NCI-H748 (cell line): ENCODE results near the gene OST4.

ENCODE experiments used
- DNase-seq: peaks from one replicate; lab custom pipeline; 2025; ENCODE audit not compliant: unreplicated experiment; lab: John Stamatoyannopoulos, UW

Gene OST4

DNA sequence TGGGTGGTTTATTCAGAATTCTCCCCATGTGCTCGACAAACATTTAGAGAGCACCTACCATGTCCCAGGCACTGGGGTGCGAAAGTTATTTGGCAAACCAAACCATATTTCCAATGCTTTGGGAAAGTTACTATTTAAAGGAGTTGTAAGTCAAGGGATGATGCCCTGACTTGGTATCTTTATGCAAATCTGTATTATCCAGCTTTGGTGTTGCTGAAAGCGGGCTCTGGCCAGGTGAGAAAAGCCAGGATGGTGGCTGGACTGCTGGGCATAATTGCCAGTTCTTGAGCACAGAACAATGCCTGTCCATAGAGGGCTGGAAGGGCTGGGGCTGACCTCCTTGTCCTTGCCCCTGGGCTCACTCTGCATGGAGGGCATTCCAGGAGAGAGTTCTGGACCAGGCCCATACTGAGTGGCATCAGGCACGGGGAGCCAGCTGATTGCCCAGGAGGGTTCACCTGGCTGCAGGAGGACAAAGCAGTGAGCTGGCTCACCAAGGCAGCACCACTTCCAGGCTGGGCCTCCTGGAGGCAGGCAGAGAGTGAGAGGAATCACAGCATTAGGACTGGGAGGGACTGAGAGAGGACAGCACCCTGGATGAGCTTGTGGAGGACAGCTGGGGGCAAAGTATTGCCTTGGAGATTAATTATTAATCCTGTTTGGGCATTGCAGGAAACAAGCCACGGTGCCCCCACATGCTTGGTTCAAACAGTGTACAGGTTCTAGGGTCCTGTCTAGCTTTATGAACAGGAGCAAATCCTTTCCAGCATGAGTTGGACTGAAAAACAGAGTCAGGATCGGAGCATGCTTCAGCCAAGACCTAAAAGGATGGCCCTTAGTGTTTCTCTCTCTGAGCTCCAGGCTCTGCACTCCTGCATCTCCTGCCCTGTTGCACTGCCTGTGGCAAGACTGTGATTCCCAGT, 22.2 kb upstream of the OST4 start:
- DNase-seq = no peak

DNA sequence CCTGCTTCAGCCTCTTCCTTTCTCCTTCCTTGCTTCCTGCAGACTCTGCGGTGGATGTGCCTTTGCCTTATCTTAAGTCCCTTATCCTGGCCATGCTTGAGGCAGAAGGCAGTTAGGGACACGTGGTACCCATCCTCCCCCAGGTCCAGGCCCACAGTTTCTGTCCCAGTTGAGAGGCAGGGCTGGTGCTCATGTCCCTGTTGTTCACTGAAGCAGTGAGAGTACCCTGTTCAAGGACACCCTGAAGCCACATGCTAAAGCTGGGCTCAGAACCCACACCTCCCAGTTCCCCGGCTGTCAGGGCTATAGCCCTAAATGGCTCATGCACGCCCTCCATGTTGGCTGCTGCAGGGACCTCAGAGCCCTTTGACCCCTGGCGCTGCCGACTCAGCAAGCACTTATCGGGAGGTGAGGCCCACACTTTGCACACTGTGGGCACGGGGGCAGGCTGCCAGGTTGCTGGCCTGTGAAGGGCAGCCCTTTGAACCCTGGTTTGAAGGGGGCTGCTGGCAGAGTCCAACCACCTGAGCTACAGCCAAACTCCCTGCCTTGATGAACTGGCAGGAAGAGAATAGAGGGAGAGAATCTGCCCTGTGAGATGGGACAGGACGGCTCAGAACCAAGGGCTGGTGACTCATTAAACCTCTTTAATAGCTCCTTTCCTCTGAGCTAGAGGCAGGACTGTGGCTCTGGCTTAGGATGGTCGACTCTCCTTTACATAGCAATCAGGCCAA, 21.4 kb upstream of the OST4 start:
- DNase-seq = no peak

DNA sequence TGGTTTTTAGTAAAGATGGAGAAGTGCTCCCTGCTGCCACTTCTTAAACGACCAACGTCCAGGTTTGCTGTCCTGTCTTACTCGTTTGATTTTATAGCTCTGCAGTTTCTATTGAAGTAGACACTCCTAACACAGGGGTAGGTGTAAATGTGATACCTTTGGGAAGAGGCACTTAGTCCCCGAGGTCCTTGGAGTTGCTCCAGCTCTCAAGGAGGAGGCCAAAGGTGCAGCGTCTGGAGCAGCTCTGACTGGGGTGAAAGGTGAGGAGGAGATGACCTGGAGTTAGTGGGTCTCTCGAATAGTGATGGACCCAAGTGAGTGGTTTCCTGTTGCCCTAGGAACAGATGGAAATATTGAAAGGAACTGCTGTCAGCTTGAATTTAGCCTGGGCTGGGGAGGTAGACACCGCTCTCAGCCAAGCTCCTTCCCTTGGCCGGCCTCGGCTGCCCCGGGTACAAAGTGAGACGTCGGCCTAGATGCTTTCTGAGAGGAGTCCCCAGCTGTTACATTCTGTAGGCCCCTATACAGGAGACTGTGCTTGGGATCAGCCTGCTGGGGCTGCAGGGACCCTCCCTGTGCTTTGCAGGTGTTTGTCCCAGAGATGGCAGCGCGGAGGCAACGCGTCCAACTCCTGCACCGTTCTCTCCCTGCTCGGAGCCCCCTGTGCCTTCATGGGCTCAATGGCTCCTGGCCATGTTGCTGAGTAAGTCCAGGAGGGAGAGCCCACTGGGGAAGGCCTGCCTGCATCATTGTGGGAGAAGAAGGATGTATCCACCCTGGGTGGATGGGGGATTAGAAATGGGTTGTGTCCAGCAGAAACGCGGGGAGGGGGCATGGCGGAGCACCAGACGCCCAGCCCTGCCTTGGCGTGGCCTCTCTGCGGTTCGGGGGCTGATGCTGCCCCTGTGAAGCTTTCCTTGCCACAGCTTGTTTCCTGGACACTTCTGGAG, 20.6 kb upstream of the OST4 start:
- DNase-seq = no peak

DNA sequence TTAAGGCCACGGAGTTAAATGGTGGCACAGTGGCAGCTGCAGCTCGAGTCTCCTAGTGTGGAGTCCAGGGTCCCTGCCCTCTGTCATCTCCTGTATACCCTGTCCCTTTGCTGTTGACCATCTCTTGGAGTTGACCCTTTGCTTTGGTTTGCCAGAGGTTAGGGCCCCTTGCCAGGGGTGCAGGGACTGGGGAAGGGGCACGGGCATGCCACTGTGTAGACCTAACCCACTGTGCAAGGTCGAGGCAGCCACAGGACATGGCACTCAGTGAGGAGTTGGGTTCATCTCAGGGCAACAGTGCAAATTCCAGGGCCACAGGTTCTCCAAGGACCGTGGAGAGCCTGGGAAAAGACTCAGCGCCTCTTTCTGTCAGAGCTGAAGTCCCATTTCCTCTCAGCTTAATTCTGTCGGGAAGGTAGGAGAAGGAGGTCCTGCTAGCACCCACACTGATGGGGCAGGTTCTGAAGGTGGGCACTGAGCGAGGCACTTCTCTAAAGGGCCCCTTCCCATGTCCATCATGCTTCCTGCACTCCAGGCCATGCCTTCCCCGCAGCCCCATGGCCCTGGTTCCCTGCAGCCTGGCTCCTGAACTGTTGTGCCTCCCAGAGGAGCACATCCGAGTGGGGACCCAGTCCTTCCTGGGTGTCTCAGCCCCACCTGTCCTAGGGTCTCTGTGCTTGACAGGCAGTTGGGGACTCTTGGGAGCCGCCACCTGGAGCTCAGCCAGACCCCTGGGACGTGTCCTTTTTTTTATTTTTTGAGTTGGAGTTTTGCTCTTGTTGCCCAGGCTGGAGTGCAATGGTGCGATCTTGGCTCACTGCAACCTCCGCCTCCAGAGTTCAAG, 17.9 kb upstream of the OST4 start:
- DNase-seq = no peak

- DNase-seq = no peak
These were observed 17.2 kb upstream of the OST4 start for GRCh38 chr2:27088634-27089033.

DNA sequence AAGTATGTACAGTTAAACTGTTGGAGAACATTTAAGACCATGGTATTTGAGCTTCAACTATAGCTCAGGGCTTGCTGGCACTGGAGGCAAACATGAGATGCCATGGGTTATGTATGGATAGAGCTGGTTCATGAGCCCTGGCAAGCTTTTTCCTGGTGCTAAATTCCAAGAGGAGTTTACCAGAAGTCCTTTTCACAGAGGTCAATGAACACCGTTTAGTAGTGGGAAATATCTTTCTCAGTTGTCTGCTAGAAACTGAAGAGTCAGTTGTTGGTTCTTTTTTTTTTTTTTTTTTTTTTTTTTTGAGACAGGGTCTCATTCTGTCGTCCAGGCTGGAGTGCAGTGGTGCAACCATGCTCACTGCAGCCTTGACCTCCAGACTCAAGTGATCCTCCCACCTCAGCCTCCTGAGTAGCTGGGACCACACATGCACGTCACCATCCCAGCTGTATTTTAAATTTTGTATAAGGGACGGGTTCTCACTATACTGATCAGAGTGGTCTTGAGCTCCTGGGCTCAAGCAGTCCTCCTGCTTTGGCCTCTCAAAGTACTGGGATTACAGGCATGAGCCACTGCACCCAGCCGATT, 16.5 kb upstream of the OST4 start:
- DNase-seq = no peak

DNA sequence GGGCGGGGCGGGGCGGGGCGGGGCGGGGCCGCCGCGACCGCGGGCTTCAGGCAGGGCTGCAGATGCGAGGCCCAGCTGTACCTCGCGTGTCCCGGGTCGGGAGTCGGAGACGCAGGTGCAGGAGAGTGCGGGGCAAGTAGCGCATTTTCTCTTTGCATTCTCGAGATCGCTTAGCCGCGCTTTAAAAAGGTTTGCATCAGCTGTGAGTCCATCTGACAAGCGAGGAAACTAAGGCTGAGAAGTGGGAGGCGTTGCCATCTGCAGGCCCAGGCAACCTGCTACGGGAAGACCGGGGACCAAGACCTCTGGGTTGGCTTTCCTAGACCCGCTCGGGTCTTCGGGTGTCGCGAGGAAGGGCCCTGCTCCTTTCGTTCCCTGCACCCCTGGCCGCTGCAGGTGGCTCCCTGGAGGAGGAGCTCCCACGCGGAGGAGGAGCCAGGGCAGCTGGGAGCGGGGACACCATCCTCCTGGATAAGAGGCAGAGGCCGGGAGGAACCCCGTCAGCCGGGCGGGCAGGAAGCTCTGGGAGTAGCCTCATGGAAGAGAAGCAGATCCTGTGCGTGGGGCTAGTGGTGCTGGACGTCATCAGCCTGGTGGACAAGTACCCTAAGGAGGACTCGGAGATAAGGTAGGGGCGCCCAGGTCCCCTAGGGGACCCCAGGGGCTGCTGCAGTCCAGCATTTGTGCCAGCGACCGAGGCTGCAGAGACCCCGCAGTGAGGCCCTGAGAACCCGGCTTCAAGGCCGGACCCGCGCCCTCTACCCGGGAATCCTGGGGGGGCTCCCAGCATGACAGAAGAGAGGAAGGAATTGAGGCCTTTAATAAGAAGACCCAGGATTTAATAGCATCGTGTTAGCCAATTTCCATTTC, 15.5 kb upstream of the OST4 start, which contains the start of gene KHK:
TSS of gene KHK (plus strand) at position 49 of the 870 bp plus-strand sequence. CDS start at position 537, 488 bp downstream.
- peak; percentile 84 for DNase-seq

- DNase-seq = peak; percentile 93
These were observed 14.8 kb upstream of the OST4 start for GRCh38 chr2:27086090-27086723.

DNA sequence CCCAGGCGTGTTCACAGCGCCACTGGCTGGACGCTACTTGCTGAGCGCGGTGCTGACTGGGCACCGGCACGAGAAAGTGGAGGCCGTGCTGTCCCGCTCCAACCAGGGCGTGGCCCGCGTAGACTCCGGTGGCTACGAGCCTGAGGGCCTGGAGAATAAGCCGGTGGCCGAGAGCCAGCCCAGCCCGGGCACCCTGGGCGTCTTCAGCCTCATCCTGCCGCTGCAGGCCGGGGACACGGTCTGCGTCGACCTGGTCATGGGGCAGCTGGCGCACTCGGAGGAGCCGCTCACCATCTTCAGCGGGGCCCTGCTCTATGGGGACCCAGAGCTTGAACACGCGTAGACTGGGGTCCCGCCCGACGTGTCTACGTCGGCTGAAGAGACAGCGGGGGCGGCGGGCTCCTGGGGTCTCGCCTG, 14.2 kb upstream of the OST4 start:
- DNase-seq = peak; percentile 74

GRCh38 chr2:27085062-27085672, 13.7 kb upstream of the OST4 start:
- DNase-seq = no peak

GRCh38 chr2:27084297-27085061, 13.0 kb upstream of the OST4 start:
- no peak for DNase-seq

DNA sequence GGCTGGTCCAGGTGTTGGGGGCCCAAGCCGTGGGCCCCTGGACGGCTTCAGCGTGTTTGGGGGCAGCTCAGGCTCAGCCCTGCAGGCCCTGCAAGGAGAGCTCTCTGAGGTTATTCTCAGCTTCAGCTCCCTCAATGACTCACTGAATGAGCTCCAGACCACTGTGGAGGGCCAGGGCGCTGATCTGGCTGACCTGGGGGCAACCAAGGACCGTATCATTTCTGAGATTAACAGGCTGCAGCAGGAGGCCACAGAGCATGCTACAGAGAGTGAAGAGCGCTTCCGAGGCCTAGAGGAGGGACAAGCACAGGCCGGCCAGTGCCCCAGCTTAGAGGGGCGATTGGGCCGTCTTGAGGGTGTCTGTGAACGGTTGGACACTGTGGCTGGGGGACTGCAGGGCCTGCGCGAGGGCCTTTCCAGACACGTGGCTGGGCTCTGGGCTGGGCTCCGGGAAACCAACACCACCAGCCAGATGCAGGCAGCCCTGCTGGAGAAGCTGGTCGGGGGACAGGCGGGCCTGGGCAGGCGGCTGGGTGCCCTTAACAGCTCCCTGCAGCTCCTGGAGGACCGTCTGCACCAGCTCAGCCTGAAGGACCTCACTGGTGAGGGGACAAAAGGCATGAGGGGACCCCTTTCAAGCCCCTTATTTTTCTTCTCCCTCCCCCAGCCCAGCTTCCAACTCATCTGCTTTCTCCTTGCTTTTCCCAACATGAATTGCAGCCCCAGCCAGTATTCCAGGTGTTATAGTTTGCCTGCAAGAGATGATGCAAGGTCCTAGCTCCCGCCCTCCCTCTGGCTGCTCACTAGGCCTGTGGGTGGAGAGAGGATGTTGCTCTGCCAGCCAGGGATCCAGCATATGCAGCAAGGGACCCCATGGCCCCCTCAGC, 12.2 kb upstream of the OST4 start:
- DNase-seq = no peak

DNA sequence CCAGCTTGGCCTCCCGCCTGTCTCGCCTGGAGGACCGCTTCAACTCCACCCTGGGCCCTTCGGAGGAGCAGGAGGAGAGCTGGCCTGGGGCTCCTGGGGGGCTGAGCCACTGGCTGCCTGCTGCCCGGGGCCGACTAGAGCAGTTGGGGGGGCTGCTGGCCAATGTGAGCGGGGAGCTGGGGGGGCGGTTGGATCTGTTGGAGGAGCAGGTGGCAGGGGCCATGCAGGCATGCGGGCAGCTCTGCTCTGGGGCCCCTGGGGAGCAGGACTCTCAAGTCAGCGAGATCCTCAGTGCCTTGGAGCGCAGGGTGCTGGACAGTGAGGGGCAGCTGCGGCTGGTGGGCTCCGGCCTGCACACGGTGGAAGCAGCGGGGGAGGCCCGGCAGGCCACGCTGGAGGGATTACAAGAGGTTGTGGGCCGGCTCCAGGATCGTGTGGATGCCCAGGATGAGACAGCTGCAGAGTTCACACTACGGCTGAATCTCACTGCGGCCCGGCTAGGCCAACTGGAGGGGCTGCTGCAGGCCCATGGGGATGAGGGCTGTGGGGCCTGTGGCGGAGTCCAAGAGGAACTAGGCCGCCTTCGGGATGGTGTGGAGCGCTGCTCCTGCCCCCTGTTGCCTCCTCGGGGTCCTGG, 11.4 kb upstream of the OST4 start:
- no peak for DNase-seq

GRCh38 chr2:27081984-27082772, 10.7 kb upstream of the OST4 start:
- DNase-seq = no peak

GRCh38 chr2:27080603-27080936, 9.1 kb upstream of the OST4 start:
- DNase-seq = no peak
